ENCODE measurements around the gene ITGA2. TPM values are rescaled to one million over a fixed set of nuclear protein-coding genes. Genes with fewer than 3 reads are reported as not detected.

The ITGA2 gene
- total and polyA plus RNA-seq, 9 of the 15 experiments (the other 6 are each of a cell fraction or from before 2014, with no cell fraction given), result 0.01 to 0.09 (median 0.03) TPM; not detected in 5

DNA sequence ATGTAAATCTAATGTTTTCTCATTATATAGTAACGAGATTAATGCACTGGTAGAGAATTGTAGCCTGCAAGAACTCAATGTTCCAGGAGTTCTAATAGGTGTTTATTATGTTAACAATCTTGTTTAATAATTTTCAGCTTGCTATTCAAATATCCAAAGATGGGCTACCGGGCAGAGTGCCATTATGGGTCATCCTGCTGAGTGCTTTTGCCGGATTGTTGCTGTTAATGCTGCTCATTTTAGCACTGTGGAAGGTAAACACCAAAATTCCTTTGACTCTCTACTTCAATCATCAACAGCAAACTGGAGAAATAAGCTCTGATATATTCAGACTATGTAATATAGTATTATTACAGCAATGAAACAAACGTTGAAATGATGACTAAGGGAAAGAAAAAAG lies 41.9 kb upstream of the ITGA2 start:
- no peaks in the 10 kb centered on the region for H3K4me1 ChIP-seq (replicated peaks in 1 of 2; ENCODE audit: control insufficient read depth in 2 of 2, insufficient read depth in 2 of 2, low read length in 2 of 2)
- no peak overlapping the region for H3K9ac ChIP-seq (ENCODE audit: insufficient read depth in 1 of 2, low read depth in 2 of 2, low read length in 2 of 2)
- WGBS (ENCODE audit: insufficient coverage, low coverage, missing lambda C conversion rate), result 0% methylated on average over 4 of the region's 4 CpGs
- H3K27ac ChIP-seq (ENCODE audit: extremely low read depth, low read depth, low read length), result no peak overlapping the region
- H3K4me3 ChIP-seq, result no peak overlapping the region
- in situ Hi-C loops (cut with MboI), result loop anchor here (5.0 kb wide), 1 partner anchor 150 kb away; no protein-coding TSS in a partner anchor
- DNase-seq (ENCODE audit: extremely low read depth in 1 of 4, low spot score in 3 of 4) (no peak), ATAC-seq (no peak), FAIRE-seq (no peak)
- H3K79me2 ChIP-seq (ENCODE audit: control insufficient read depth, insufficient read depth, low read length), result no peaks in the 10 kb centered on the region
- no peak overlapping the region for H2AFZ ChIP-seq (ENCODE audit: low read depth, low read length)
- POLR2A ChIA-PET, result no interaction called here
- CTCF ChIA-PET (ENCODE audit: low intra/inter-chr PET ratio), result interaction anchor here (2.1 kb wide), 1 partner anchor 149 kb away, joined by 11 read pairs; no protein-coding TSS in a partner anchor
- H3K27me3 ChIP-seq (ENCODE audit: control insufficient read depth in 2 of 2, insufficient read depth in 2 of 2, low read length in 2 of 2), result peaks cover 0 to 4% of the 10 kb centered on the region in 2 experiments; a peak in 2 of 5 replicates
- no peaks in the 10 kb centered on the region for H3K9me3 ChIP-seq (replicated peaks; ENCODE audit: control insufficient read depth, insufficient read depth, low read depth, low read length)
- H3K36me3 ChIP-seq (ENCODE audit: control insufficient read depth, insufficient read depth, low read length), result no peaks in the 10 kb centered on the region
- H4K20me1 ChIP-seq (replicated peaks; ENCODE audit: control insufficient read depth, insufficient read depth, low read length), result no peaks in the 10 kb centered on the region
- H3K4me2 ChIP-seq (ENCODE audit: insufficient read depth, low read length), result no peak overlapping the region
- BruUV-seq (replicated peaks), result no TSS peak
- no peaks in the 10 kb centered on the region for H3K9me1 ChIP-seq (ENCODE audit: control insufficient read depth, insufficient read depth, low read length)
- intact Hi-C loops (cut with micrococcal nuclease), result no loop called here
- TF ChIP-seq ZFP1 (CRISPR knock-in tag; IDR thresholded peaks at IDR 0.05), result no peak
- TF ChIP-seq, protein P1, sequence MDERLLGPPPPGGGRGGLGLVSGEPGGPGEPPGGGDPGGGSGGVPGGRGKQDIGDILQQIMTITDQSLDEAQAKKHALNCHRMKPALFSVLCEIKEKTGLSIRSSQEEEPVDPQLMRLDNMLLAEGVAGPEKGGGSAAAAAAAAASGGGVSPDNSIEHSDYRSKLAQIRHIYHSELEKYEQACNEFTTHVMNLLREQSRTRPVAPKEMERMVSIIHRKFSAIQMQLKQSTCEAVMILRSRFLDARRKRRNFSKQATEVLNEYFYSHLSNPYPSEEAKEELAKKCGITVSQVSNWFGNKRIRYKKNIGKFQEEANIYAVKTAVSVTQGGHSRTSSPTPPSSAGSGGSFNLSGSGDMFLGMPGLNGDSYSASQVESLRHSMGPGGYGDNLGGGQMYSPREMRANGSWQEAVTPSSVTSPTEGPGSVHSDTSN (CRISPR knock-in tag; IDR thresholded peaks at IDR 0.05; ENCODE audit: low read depth), result no peak
- TF ChIP-seq, protein P1 (tag; conservative IDR thresholded peaks at IDR 0.05; ENCODE audit: low read depth), result no peak
- TF ChIP-seq SMARCC2 (IDR thresholded peaks at IDR 0.05; ENCODE audit: low read depth), result no peak
- no peak for TF ChIP-seq ZNF146 (CRISPR knock-in tag; IDR thresholded peaks at IDR 0.05; ENCODE audit: unreplicated experiment)

All from K562 (cell line).